ENCODE measurements around the gene GNG8. TPM values are rescaled to one million over a fixed set of nuclear protein-coding genes. Genes with fewer than 3 reads are reported as not detected.

Gene GNG8
- not detected for total RNA-seq
- long read RNA-seq, partial matches to known transcripts = 0 of 1 reads
- long read RNA-seq, other reads (novel, unspliced or antisense) = 0 of 1 reads

DNA sequence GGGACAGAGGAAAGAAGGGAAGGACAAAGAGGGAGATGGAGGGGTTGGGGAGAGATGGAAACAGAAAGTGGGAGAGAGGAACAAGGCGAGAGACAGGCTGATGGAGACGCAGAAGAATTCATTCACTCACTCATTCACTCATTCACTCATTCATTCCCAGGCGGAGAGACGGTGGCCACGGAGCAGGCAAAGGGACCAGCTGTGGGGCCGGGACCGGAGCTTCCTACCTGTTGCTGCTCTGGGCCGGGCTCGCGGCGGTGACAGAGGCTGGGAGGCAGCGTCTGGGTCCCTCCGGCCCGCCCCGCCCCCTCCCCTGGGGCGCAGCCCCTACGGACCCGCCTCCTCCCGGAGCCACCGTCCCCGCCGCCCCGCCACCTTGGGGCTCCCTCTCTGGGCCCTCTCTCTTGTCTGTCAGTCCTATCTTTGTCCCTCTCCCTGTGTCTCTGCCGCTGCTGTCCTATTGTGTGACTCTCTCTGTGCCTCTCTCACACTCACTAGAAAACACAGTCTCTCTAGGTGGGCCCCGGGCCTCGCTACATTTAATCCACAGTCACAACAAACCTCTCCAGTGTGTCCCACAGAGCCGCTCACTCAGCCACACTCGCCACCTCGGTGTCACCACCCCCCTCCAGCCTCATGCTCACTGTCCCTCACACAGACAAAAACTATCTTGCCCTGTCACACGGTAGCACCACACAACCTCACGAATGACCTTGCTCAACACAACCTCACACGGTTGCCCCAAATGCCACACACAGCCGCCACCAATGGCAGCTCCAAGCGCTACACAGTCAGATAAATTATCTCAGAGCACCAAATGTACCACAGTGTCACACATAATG lies at the start of gene GNG8:
TSS of gene GNG8 (minus strand) at position 283 of the 842 bp plus-strand sequence. CDS start 1,520 bp downstream, outside the sequence.
- H3K9me3 ChIP-seq = no peaks in the 10 kb centered on the region
- H3K36me3 ChIP-seq = no peaks in the 10 kb centered on the region
- peaks cover 32% of the 10 kb centered on the region for H3K4me1 ChIP-seq
- intact Hi-C loops (cut with DNase I) = no loop called here
- no peak within 1 kb of the TSS for H3K27ac ChIP-seq
- DNase-seq (no peak), ATAC-seq (no peak)
- H3K4me3 ChIP-seq = no peak within 1 kb of the TSS
- TF ChIP-seq, protein P1, sequence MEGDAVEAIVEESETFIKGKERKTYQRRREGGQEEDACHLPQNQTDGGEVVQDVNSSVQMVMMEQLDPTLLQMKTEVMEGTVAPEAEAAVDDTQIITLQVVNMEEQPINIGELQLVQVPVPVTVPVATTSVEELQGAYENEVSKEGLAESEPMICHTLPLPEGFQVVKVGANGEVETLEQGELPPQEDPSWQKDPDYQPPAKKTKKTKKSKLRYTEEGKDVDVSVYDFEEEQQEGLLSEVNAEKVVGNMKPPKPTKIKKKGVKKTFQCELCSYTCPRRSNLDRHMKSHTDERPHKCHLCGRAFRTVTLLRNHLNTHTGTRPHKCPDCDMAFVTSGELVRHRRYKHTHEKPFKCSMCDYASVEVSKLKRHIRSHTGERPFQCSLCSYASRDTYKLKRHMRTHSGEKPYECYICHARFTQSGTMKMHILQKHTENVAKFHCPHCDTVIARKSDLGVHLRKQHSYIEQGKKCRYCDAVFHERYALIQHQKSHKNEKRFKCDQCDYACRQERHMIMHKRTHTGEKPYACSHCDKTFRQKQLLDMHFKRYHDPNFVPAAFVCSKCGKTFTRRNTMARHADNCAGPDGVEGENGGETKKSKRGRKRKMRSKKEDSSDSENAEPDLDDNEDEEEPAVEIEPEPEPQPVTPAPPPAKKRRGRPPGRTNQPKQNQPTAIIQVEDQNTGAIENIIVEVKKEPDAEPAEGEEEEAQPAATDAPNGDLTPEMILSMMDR (IDR thresholded peaks at IDR 0.05) = no peak
- H3K27me3 ChIP-seq (ENCODE audit: low read depth) = peaks cover 30% of the 10 kb centered on the region

DNA sequence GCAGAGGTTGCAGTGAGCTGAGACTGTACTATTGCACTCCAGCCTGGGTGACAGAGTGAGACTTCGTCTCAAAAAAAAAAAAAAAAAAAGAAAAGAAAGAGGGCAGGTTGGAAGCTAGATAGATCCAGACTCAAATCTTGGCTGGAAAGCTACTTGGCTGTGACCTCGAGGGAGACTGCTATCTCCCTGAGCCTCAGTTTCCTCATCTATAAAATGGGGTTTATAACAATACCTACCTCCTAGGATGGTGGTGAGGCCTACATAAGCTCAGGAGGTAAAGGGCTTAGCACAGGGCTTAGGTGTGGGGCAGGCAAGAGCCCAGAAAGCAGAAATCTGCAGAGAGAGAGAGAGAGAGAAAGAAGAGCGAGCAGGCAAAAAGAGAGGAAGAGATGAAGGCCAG lies 49.2 kb upstream of the GNG8 start:
- DNase-seq (no peak), ATAC-seq (no peak)
- Histone ChIP-seq H3K9me3 (no peaks in the 10 kb centered on the region), H3K4me1 (no peaks in the 10 kb centered on the region), H3K27me3 (ENCODE audit: low read depth) (no peaks in the 10 kb centered on the region), H3K4me3 (no peak overlapping the region), H3K27ac (no peak overlapping the region), H3K36me3 (peaks cover 100% of the 10 kb centered on the region)
- intact Hi-C loops (cut with DNase I) = no loop called here
- TF ChIP-seq, protein P1 (IDR thresholded peaks at IDR 0.05) = no peak

DNA sequence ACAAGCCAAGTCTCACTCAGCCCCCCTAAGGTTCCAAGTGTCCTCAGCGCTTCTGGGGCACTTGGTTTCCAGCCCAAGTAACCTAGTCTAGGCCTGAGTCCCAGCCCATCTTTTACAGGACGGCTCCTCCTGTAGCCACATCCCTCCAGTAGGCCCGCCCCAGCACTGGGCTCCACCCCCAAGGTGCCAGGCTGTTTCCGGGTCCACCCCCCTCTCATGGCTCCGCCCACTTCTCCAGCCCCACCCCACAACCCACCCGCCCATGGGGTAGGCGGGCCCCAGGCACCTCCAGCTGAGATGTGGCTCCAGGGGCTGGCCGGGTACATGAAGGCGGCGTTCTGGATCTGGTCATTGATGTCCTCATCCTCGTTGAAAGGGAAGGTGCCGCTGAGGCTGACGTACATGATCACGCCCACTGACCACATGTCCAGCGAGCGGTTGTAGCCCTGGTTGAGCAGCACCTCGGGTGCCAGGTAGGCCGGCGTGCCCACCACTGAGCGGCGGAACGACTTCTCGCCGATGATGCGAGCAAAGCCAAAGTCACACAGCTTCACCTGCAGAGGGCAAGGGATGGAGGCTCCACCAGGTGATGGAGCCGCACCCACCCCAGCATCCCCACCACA lies 42.2 kb upstream of the GNG8 start:
- no peak for DNase-seq
- no peaks in the 10 kb centered on the region for H3K27me3 ChIP-seq (ENCODE audit: low read depth)
- intact Hi-C loops (cut with DNase I) = no loop called here
- peak; percentile 48 to 64 for ATAC-seq
- TF ChIP-seq, protein P1 (IDR thresholded peaks at IDR 0.05) = no peak
- no peak overlapping the region for H3K4me3 ChIP-seq
- no peaks in the 10 kb centered on the region for H3K4me1 ChIP-seq
- peaks cover 100% of the 10 kb centered on the region for H3K36me3 ChIP-seq
- H3K27ac ChIP-seq = no peak overlapping the region
- H3K9me3 ChIP-seq = no peaks in the 10 kb centered on the region

DNA sequence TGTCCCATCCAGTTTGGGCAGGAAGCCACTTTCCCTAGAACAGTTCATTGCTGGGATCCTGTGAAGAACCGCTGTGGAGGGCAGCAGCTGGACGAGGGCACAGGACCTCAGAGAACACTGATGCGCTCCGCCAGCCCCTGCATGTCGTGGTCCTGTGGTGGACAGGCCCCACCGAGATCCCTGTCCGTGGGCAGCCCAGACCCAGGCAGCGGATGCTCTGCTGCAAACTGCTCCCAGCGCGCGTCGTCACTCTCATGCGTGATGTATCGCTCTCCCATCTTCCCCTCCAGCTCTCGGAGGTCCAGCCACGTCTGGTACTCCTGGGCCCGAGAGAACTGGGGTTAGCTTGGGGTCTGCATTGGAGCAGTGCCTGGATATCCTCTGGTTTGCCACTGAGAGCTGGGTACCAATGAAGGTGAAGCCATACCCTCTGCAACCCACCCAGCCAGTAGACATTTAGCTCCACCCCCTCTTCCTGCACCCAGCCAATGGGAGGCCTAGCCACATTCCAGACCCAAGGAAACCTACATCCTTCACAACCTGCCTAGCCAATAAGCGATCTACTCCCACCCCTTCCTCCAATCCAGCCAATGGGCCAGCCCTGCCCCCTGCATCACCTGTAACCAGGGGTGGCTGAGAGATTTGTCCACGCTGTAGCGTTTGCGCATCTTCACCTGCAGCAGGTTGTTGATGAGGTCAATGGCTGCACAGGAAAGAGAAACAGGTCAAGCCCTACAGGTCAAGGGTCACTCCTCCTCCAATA lies 38.6 kb upstream of the GNG8 start:
- peak; percentile 6 to 23 for ATAC-seq
- H3K36me3 ChIP-seq = peaks cover 73% of the 10 kb centered on the region
- intact Hi-C loops (cut with DNase I) = no loop called here
- H3K27ac ChIP-seq = no peak overlapping the region
- no peaks in the 10 kb centered on the region for H3K27me3 ChIP-seq (ENCODE audit: low read depth)
- DNase-seq = no peak
- no peaks in the 10 kb centered on the region for H3K9me3 ChIP-seq
- TF ChIP-seq, protein P1 (IDR thresholded peaks at IDR 0.05) = no peak
- no peak overlapping the region for H3K4me3 ChIP-seq
- H3K4me1 ChIP-seq = no peaks in the 10 kb centered on the region

DNA sequence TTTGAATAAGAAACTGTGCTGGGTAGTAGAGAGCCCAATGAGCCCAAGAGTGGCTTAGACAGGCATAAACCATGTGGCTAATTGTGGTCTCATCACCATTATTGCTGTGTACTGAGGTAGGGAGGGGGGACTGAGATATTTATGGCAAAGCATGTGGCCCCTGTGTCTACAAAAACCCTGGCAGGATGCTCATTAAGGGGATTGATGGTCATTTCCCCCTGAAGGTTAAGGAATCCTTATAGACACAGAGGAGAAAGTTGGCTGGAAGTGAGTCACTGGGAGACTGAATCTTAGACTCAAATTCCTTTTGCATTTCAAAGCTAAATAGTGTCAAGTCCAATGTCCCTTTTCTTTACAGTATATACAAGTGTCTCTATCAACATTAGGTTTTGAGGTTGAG lies 34.8 kb upstream of the GNG8 start:
- Histone ChIP-seq H3K27me3 (ENCODE audit: low read depth) (no peaks in the 10 kb centered on the region), H3K4me1 (no peaks in the 10 kb centered on the region), H3K27ac (no peak overlapping the region), H3K36me3 (peaks cover 35% of the 10 kb centered on the region), H3K4me3 (no peak overlapping the region), H3K9me3 (no peaks in the 10 kb centered on the region)
- TF ChIP-seq, protein P1 (IDR thresholded peaks at IDR 0.05) = no peak
- DNase-seq = no peak
- intact Hi-C loops (cut with DNase I) = no loop called here
- no peak for ATAC-seq
